Suprapubic skin (tissue), 4 donors: ENCODE results near the gene KLHL11.

ENCODE experiments used
- CTCF ChIP-seq, 2 donors: fragments of 200-600 bp in 1 of 2; fragments of 450-650 bp in 1 of 2; sonication (generic) in 1 of 2; IDR thresholded peaks; one replicate each; pipeline ENCODE4 v1.5.1; 2016 to 2019; ENCODE audit warnings: antibody characterized with exemption in 2 of 2, mild to moderate bottlenecking in 1 of 2, moderate library complexity in 1 of 2
- POLR2A ChIP-seq, 2 donors: fragments of 450-650 bp; IDR thresholded peaks; one replicate each; pipeline ENCODE4 v1.6.1; 2017; ENCODE audit warnings: antibody characterized with exemption in 2 of 2, mild to moderate bottlenecking in 2 of 2, moderate library complexity in 2 of 2
- POLR2AphosphoS5 ChIP-seq, 3 donors: sonication (generic); formaldehyde crosslinking; IDR thresholded peaks; one replicate each; pipeline ENCODE4 v1.6.1; 2017; ENCODE audit warnings: antibody characterized with exemption in 3 of 3

GRCh38 chr17:41824086-41824485, 41.1 kb downstream of the KLHL11 start:
- no peak for TF ChIP-seq CTCF (IDR thresholded peaks at IDR 0.05)
- no peak for TF ChIP-seq POLR2A (IDR thresholded peaks at IDR 0.05)
- no peak for TF ChIP-seq POLR2AphosphoS5 (IDR thresholded peaks at IDR 0.05)
